ENCODE measurements around the gene KCNK4. TPM values are rescaled to one million over a fixed set of nuclear protein-coding genes. Genes with fewer than 3 reads are reported as not detected.

Gene KCNK4
- total and polyA plus RNA-seq, 2 donors (not counting 3 experiments of a cell fraction or from before 2014, with no cell fraction given), result 0.06 to 0.44 TPM

- no peak overlapping the region for H2AFZ ChIP-seq (ENCODE audit: low read depth, low read length)
- H4K20me1 ChIP-seq (replicated peaks; ENCODE audit: control insufficient read depth, extremely low read depth, insufficient read depth, low read length), result no peaks in the 10 kb centered on the region
- no peaks in the 10 kb centered on the region for H3K9me3 ChIP-seq (replicated peaks; ENCODE audit: control insufficient read depth, insufficient read depth, low read length)
- peaks cover 11% of the 10 kb centered on the region for H3K4me1 ChIP-seq (ENCODE audit: control insufficient read depth, extremely low read depth, insufficient read depth, low read length)
- DNase-seq (ENCODE audit: low read depth, low spot score) (no peak), FAIRE-seq (no peak)
- dilution Hi-C loops (cut with MboI; ENCODE audit: extremely low pct_ligation_motif_present, low sequenced_read_pairs) (no loop called here), intact Hi-C loops (cut with micrococcal nuclease) (loop anchor here (5.0 kb wide), 1 partner anchor 101 kb away; the partner anchor contains the start of gene STIP1)
- H3K36me3 ChIP-seq (ENCODE audit: control insufficient read depth in 2 of 2, extremely low read depth in 1 of 2, insufficient read depth in 2 of 2, low read length in 2 of 2), result no peaks in the 10 kb centered on the region
- H3K27ac ChIP-seq (ENCODE audit: insufficient read depth, low read depth, low read length), result no peak overlapping the region
- ChIA-PET POLR2A (interaction anchor here (0.5 kb wide), 1 partner anchor 17 kb away, joined by 3 read pairs; no protein-coding TSS in a partner anchor), CTCF (interaction anchor here (1.1 to 2.2 kb wide), 2 partner anchors 13 to 16 kb away, joined by 4 to 8 read pairs; no protein-coding TSS in a partner anchor)
- H3K4me3 ChIP-seq (replicated peaks in 1 of 3; ENCODE audit: insufficient read depth in 1 of 3, low read depth in 1 of 3, low read length in 3 of 3), result no peak overlapping the region
- no TSS peak for BruUV-seq (replicated peaks)
- H3K79me2 ChIP-seq (ENCODE audit: control insufficient read depth, insufficient read depth, low read length), result peaks cover 2% of the 10 kb centered on the region
- H3K9ac ChIP-seq (replicated peaks; ENCODE audit: extremely low read depth, insufficient read depth, low read length), result no peak overlapping the region
- TF ChIP-seq, protein P1, sequence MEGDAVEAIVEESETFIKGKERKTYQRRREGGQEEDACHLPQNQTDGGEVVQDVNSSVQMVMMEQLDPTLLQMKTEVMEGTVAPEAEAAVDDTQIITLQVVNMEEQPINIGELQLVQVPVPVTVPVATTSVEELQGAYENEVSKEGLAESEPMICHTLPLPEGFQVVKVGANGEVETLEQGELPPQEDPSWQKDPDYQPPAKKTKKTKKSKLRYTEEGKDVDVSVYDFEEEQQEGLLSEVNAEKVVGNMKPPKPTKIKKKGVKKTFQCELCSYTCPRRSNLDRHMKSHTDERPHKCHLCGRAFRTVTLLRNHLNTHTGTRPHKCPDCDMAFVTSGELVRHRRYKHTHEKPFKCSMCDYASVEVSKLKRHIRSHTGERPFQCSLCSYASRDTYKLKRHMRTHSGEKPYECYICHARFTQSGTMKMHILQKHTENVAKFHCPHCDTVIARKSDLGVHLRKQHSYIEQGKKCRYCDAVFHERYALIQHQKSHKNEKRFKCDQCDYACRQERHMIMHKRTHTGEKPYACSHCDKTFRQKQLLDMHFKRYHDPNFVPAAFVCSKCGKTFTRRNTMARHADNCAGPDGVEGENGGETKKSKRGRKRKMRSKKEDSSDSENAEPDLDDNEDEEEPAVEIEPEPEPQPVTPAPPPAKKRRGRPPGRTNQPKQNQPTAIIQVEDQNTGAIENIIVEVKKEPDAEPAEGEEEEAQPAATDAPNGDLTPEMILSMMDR (IDR thresholded peaks at IDR 0.05; ENCODE audit: extremely low read depth in 1 of 2, insufficient read depth in 1 of 2, low read depth in 1 of 2, low read length in 2 of 2), result no peak
- TF ChIP-seq POLR2AphosphoS5 (IDR thresholded peaks at IDR 0.05; ENCODE audit: insufficient read depth, low read depth, low read length), result no peak
- no peak for TF ChIP-seq EZH2 (IDR thresholded peaks at IDR 0.05; ENCODE audit: borderline replicate concordance, low read depth, low read length, severe bottlenecking)
- TF ChIP-seq POLR2A (IDR thresholded peaks at IDR 0.05; ENCODE audit: low read depth, low read length), result no peak
- TF ChIP-seq, protein P2, sequence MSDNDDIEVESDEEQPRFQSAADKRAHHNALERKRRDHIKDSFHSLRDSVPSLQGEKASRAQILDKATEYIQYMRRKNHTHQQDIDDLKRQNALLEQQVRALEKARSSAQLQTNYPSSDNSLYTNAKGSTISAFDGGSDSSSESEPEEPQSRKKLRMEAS (IDR thresholded peaks at IDR 0.05; ENCODE audit: insufficient read depth, insufficient read length), result no peak
- TF ChIP-seq MYC (IDR thresholded peaks at IDR 0.05; ENCODE audit: low read depth, low read length), result no peak
- no peak for TF ChIP-seq GATA2 (IDR thresholded peaks at IDR 0.05; ENCODE audit: insufficient read depth, insufficient read length, low read depth, low read length)
- TF ChIP-seq JUN (IDR thresholded peaks at IDR 0.05; ENCODE audit: borderline replicate concordance, insufficient read depth, insufficient read length, low read depth), result no peak
- TF ChIP-seq FOS (IDR thresholded peaks at IDR 0.05; ENCODE audit: borderline replicate concordance, insufficient read depth, low read length), result no peak
- no peaks in the 10 kb centered on the region for H3K9me1 ChIP-seq (replicated peaks; ENCODE audit: control insufficient read depth, extremely low read depth, insufficient read depth, low read length)
- H3K4me2 ChIP-seq (ENCODE audit: insufficient read depth, low read length), result no peak overlapping the region
- H3K27me3 ChIP-seq (ENCODE audit: control insufficient read depth in 2 of 2, insufficient read depth in 2 of 2, low read length in 2 of 2), result peaks cover 20 to 29% of the 10 kb centered on the region in 2 experiments
Observed at GRCh38 chr11:64287676-64288352, 3.3 kb upstream of the KCNK4 start.

All from endothelial cell of umbilical vein (primary cell).